PC-3 (cell line): ENCODE results near the gene GSX2. TPM values are rescaled to one million over a fixed set of nuclear protein-coding genes. Genes with fewer than 3 reads are reported as not detected.

Experiments used
- ATAC-seq: fragments of 200-7000 bp; cut with Tn5 transposase; 2 replicates; pipeline ENCODE4 v1.9.1; 2020; ENCODE audit warnings: mild to moderate bottlenecking, moderate library complexity
- BruUV-seq: library from RNA; stranded (reverse); fragments of 400-500 nt; replicated peaks from 2 replicates; lab custom pipeline; 2021; lab: Mats Ljungman, UMichigan
- CTCF ChIA-PET: fragments of 300-600 bp; sonication (Branson Sonifier 250); formaldehyde crosslinking; loops from one replicate; lab custom pipeline; 2022; ENCODE audit warnings: antibody characterized with exemption; lab: Charles Lee
- POLR2A ChIA-PET: fragments of 300-600 bp; sonication (Branson Sonifier 250); formaldehyde crosslinking; loops from one replicate; lab custom pipeline; 2022; ENCODE audit warnings: antibody characterized with exemption; ENCODE audit not compliant: unreplicated experiment; lab: Charles Lee
- DNase-seq: peaks from one replicate; pipeline ENCODE4 v3.0.0-alpha.2; 2015
- H2AFZ ChIP-seq: fragments of 300-600 bp; sonication (generic); 2 replicates; pipeline ENCODE4 v1.6.0; 2016; ENCODE audit warnings: antibody characterized with exemption, low read length
- H3F3A ChIP-seq: fragments of 300-600 bp; sonication (generic); one replicate; pipeline ENCODE4 v1.6.0; 2017; ENCODE audit warnings: antibody characterized with exemption, low read length, control low read depth, mild to moderate bottlenecking; ENCODE audit not compliant: unreplicated experiment
- H3K27ac ChIP-seq: fragments of 300-600 bp; sonication (generic); 2 replicates; pipeline ENCODE4 v1.5.1; 2016; ENCODE audit warnings: mild to moderate bottlenecking, low read length
- H3K27me3 ChIP-seq: fragments of 300-600 bp; sonication (generic); 2 replicates; pipeline ENCODE4 v1.6.1; 2016; ENCODE audit warnings: low read length, mixed read lengths
- H3K36me3 ChIP-seq: fragments of 300-600 bp; sonication (generic); 2 replicates; pipeline ENCODE4 v1.6.1; 2016; ENCODE audit warnings: low read depth, mixed run types, low read length, mixed read lengths
- H3K4me1 ChIP-seq: fragments of 300-600 bp; sonication (generic); 2 replicates; pipeline ENCODE4 v1.5.1; 2016; ENCODE audit warnings: low read length; ENCODE audit not compliant: insufficient read depth
- H3K4me2 ChIP-seq: fragments of 300-600 bp; sonication (generic); 2 replicates; pipeline ENCODE4 v1.6.0; 2016; ENCODE audit warnings: low read length
- H3K4me3 ChIP-seq: fragments of 300-600 bp; sonication (generic); 2 replicates; pipeline ENCODE4 v1.5.1; 2016; ENCODE audit warnings: mild to moderate bottlenecking, low read length, mixed read lengths
- H3K79me2 ChIP-seq: fragments of 300-600 bp; sonication (generic); 2 replicates; pipeline ENCODE4 v1.6.1; 2017; ENCODE audit warnings: low read length, mixed read lengths
- H3K9ac ChIP-seq: fragments of 300-600 bp; sonication (generic); 2 replicates; pipeline ENCODE4 v1.6.0; 2016; ENCODE audit warnings: mild to moderate bottlenecking, low read length
- H3K9me2 ChIP-seq: fragments of 300-600 bp; sonication (generic); replicated peaks from 2 replicates; pipeline ENCODE4 v1.6.1; 2016; ENCODE audit warnings: mixed run types, low read length, mixed read lengths
- H3K9me3 ChIP-seq: fragments of 300-600 bp; sonication (generic); 2 replicates; pipeline ENCODE4 v1.6.1; 2016; ENCODE audit warnings: low read length, mixed read lengths
- H4K20me1 ChIP-seq: fragments of 300-600 bp; sonication (generic); 2 replicates; pipeline ENCODE4 v1.6.1; 2016; ENCODE audit warnings: low read length, mixed read lengths
- CTCF ChIP-seq: fragments of 300-600 bp; sonication (generic); conservative IDR thresholded peaks from 2 replicates; pipeline ENCODE4 v1.5.1; 2017; ENCODE audit warnings: antibody characterized with exemption, low read depth, mild to moderate bottlenecking, low read length
- EZH2 ChIP-seq: fragments of 300-600 bp; sonication (generic); IDR thresholded peaks from one replicate; pipeline ENCODE4 v1.6.1; 2017; ENCODE audit warnings: antibody characterized with exemption, mild to moderate bottlenecking, low read length; ENCODE audit not compliant: unreplicated experiment
- EZH2phosphoT487 ChIP-seq: fragments of 300-600 bp; sonication (generic); IDR thresholded peaks from 2 replicates; pipeline ENCODE4 v1.6.1; 2018; ENCODE audit warnings: mild to moderate bottlenecking, antibody characterized with exemption, low read length, borderline replicate concordance
- intact Hi-C: fragments of 100-400 bp; cut with micrococcal nuclease; formaldehyde crosslinking; loops from 2 replicates; pipeline ENCODE4 v1.9.0; 2023
- total RNA-seq: library from RNA; depleted of rRNA; stranded (reverse); fragments of >200 nt; gene quantifications from 2 replicates; pipeline ENCODE4 v1.2.3, GENCODE V29; 2014

GSX2 gene
- total RNA-seq, 1 experiment from 2014 or later, result not detected

GRCh38 chr4:54077812-54078211, 22.2 kb upstream of the GSX2 start:
- DNase-seq (peak; percentile 70), ATAC-seq (no peak)
- Histone ChIP-seq H3K9ac (no peak overlapping the region), H3K4me3 (no peak overlapping the region), H3K9me2 (no peaks in the 10 kb centered on the region), H3K27me3 (no peaks in the 10 kb centered on the region), H3K36me3 (no peaks in the 10 kb centered on the region), H3K79me2 (no peaks in the 10 kb centered on the region), H3K9me3 (no peaks in the 10 kb centered on the region), H3F3A (peaks cover 5% of the 10 kb centered on the region), H2AFZ (no peak overlapping the region), H3K4me1 (peaks cover 36% of the 10 kb centered on the region), H3K27ac (no peak overlapping the region), H3K4me2 (peak overlapping the region; percentile 3; the same call in 1 of the 2 replicates), H4K20me1 (no peaks in the 10 kb centered on the region)
- ChIA-PET CTCF (no interaction called here), POLR2A (no interaction called here)
- TF ChIP-seq EZH2phosphoT487 (no peak), EZH2 (no peak), CTCF (no peak)
- BruUV-seq, result no TSS peak
- intact Hi-C loops, result no loop called here

- no peak for TF ChIP-seq EZH2phosphoT487
- TF ChIP-seq EZH2, result no peak
- no peak for TF ChIP-seq CTCF
- peaks cover 55% of the 10 kb centered on the region for H3K4me1 ChIP-seq
- H3K9ac ChIP-seq, result no peak overlapping the region
- H3F3A ChIP-seq, result peaks cover 5% of the 10 kb centered on the region
- ChIA-PET CTCF (no interaction called here), POLR2A (no interaction called here)
- peak overlapping the region; percentile 76 for H3K4me2 ChIP-seq
- H3K36me3 ChIP-seq, result no peaks in the 10 kb centered on the region
- peak; percentile 100 for DNase-seq
- no peaks in the 10 kb centered on the region for H3K9me3 ChIP-seq
- no peaks in the 10 kb centered on the region for H3K9me2 ChIP-seq
- peak overlapping the region; percentile 24; the same call in 1 of the 2 replicates for H3K4me3 ChIP-seq
- H3K79me2 ChIP-seq, result 0 out of 2 replicates have a peak, but pooled peaks cover 4% of the 10 kb centered on the region
- intact Hi-C loops, result loop anchor here (1.0 kb wide), 2 partner anchors 19 to 152 kb away; no protein-coding TSS in a partner anchor
- no peaks in the 10 kb centered on the region for H4K20me1 ChIP-seq
- no TSS peak for BruUV-seq
- no peaks in the 10 kb centered on the region for H3K27me3 ChIP-seq
- peak overlapping the region; percentile 67 for H3K27ac ChIP-seq
- peak; percentile 86 for ATAC-seq
- H2AFZ ChIP-seq, result no peak overlapping the region
These were observed 17.8 kb upstream of the GSX2 start for GRCh38 chr4:54082168-54082567.

GRCh38 chr4:54085284-54085683, 14.7 kb upstream of the GSX2 start:
- 0 out of 2 replicates have a peak, but pooled peaks cover 4% of the 10 kb centered on the region for H3K79me2 ChIP-seq
- no peak overlapping the region for H3K4me3 ChIP-seq
- H3K36me3 ChIP-seq, result no peaks in the 10 kb centered on the region
- peak overlapping the region; percentile 24 for H3K27ac ChIP-seq
- peak overlapping the region; percentile 54 for H3K4me2 ChIP-seq
- POLR2A ChIA-PET, result interaction anchor here (0.5 to 0.6 kb wide), 2 partner anchors 20 to 171 kb away, joined by 4 to 17 read pairs; no protein-coding TSS in a partner anchor
- no peaks in the 10 kb centered on the region for H4K20me1 ChIP-seq
- no peak overlapping the region for H2AFZ ChIP-seq
- intact Hi-C loops, result no loop called here
- BruUV-seq, result no TSS peak
- no peak overlapping the region for H3K9ac ChIP-seq
- no peaks in the 10 kb centered on the region for H3K9me2 ChIP-seq
- TF ChIP-seq EZH2phosphoT487 (no peak), CTCF (no peak), EZH2 (no peak)
- CTCF ChIA-PET, result interaction anchor here (0.6 to 1.1 kb wide), 5 partner anchors 26 to 1780 kb away, joined by 3 to 9 read pairs (median 6); no protein-coding TSS in a partner anchor
- DNase-seq (peak; percentile 97), ATAC-seq (peak; percentile 64)
- peaks cover 45% of the 10 kb centered on the region for H3K4me1 ChIP-seq
- no peaks in the 10 kb centered on the region for H3K9me3 ChIP-seq
- H3F3A ChIP-seq, result peaks cover 5% of the 10 kb centered on the region
- H3K27me3 ChIP-seq, result no peaks in the 10 kb centered on the region
